ENCODE data around the gene STAP1. TPM values are rescaled to one million over a fixed set of nuclear protein-coding genes. Genes with fewer than 3 reads are reported as not detected.

STAP1 gene
- polyA plus RNA-seq, 1 donor from 2014 or later: not detected

GRCh38 chr4:67615119-67615518, 56.6 kb downstream of the STAP1 start:
- Histone ChIP-seq H3F3A (ENCODE audit: insufficient read depth, low read length, poor library complexity, severe bottlenecking) (no peaks in the 10 kb centered on the region), H4K20me1 (ENCODE audit: insufficient read depth) (no peaks in the 10 kb centered on the region), H3K4me2 (ENCODE audit: low read length) (no peak overlapping the region), H3K9me2 (ENCODE audit: insufficient read depth, low read length) (no peaks in the 10 kb centered on the region), H2AFZ (ENCODE audit: low read depth, low read length) (no peak overlapping the region), H3K9ac (ENCODE audit: low read length) (no peak overlapping the region), H3K79me2 (replicated peaks; ENCODE audit: insufficient read depth, low read length) (no peaks in the 10 kb centered on the region), H3K27ac (ENCODE audit: low read length) (no peak overlapping the region), H3K36me3 (ENCODE audit: insufficient read depth, low read length) (peaks cover 20% of the 10 kb centered on the region), H3K4me3 (ENCODE audit: low read length) (no peak overlapping the region), H3K9me3 (ENCODE audit: low read length) (no peaks in the 10 kb centered on the region), H3K27me3 (ENCODE audit: insufficient read depth, low read depth, low read length) (no peaks in the 10 kb centered on the region)
- no peak for TF ChIP-seq EP300 (conservative IDR thresholded peaks at IDR 0.05; ENCODE audit: poor library complexity, severe bottlenecking)
- TF ChIP-seq POLR2AphosphoS5 (IDR thresholded peaks at IDR 0.05): no peak
- no peak for TF ChIP-seq CTCF (IDR thresholded peaks at IDR 0.05; ENCODE audit: poor library complexity, severe bottlenecking)
- no peak for TF ChIP-seq MXI1 (conservative IDR thresholded peaks at IDR 0.05; ENCODE audit: poor library complexity, severe bottlenecking)
- TF ChIP-seq EZH2 (IDR thresholded peaks at IDR 0.05; ENCODE audit: borderline replicate concordance, insufficient read depth, low read length, poor library complexity, severe bottlenecking): no peak
- TF ChIP-seq SMC3 (conservative IDR thresholded peaks at IDR 0.05; ENCODE audit: poor library complexity): no peak
- no peak for TF ChIP-seq RAD21 (conservative IDR thresholded peaks at IDR 0.05)
- no peak for TF ChIP-seq REST (IDR thresholded peaks at IDR 0.05; ENCODE audit: borderline replicate concordance)
- no peak for TF ChIP-seq TAF1 (IDR thresholded peaks at IDR 0.05; ENCODE audit: low read depth)

GRCh38 chr4:67616478-67616877, 58.0 kb downstream of the STAP1 start:
- Histone ChIP-seq H3F3A (ENCODE audit: insufficient read depth, low read length, poor library complexity, severe bottlenecking) (no peaks in the 10 kb centered on the region), H3K9me3 (ENCODE audit: low read length) (no peaks in the 10 kb centered on the region), H3K9me2 (ENCODE audit: insufficient read depth, low read length) (no peaks in the 10 kb centered on the region), H3K79me2 (replicated peaks; ENCODE audit: insufficient read depth, low read length) (no peaks in the 10 kb centered on the region), H4K20me1 (ENCODE audit: insufficient read depth) (no peaks in the 10 kb centered on the region), H3K27me3 (ENCODE audit: insufficient read depth, low read depth, low read length) (no peaks in the 10 kb centered on the region), H3K9ac (ENCODE audit: low read length) (no peak overlapping the region), H3K4me3 (ENCODE audit: low read length) (no peak overlapping the region), H3K27ac (ENCODE audit: low read length) (no peak overlapping the region), H2AFZ (ENCODE audit: low read depth, low read length) (no peak overlapping the region), H3K4me2 (ENCODE audit: low read length) (no peak overlapping the region), H3K36me3 (ENCODE audit: insufficient read depth, low read length) (peaks cover 20% of the 10 kb centered on the region)
- no peak for TF ChIP-seq RAD21 (conservative IDR thresholded peaks at IDR 0.05)
- TF ChIP-seq CTCF (IDR thresholded peaks at IDR 0.05; ENCODE audit: poor library complexity, severe bottlenecking): no peak
- TF ChIP-seq MXI1 (conservative IDR thresholded peaks at IDR 0.05; ENCODE audit: poor library complexity, severe bottlenecking): no peak
- TF ChIP-seq SMC3 (conservative IDR thresholded peaks at IDR 0.05; ENCODE audit: poor library complexity): no peak

Data from neural cell (in vitro differentiated cells).